GM12872 (cell line): ENCODE measurements around the gene TMEM43.

ENCODE experiments used
- CTCF ChIP-seq: IDR thresholded peaks from 3 replicates; pipeline ENCODE4 v1.5.1; 2011; ENCODE audit warnings: low read depth, mild to moderate bottlenecking, low read length, moderate library complexity; ENCODE audit not compliant: insufficient read depth

TMEM43 gene

GRCh38 chr3:14132689-14133088 is 7.8 kb downstream of the TMEM43 start:
- TF ChIP-seq CTCF, result no peak

GRCh38 chr3:14133188-14133800 is 8.4 kb downstream of the TMEM43 start:
- TF ChIP-seq CTCF, result no peak

GRCh38 chr3:14133876-14134275 is 9.0 kb downstream of the TMEM43 start:
- TF ChIP-seq CTCF, result no peak

GRCh38 chr3:14134291-14134690 is 9.4 kb downstream of the TMEM43 start:
- no peak for TF ChIP-seq CTCF

- TF ChIP-seq CTCF, result no peak
Measured at GRCh38 chr3:14135581-14135980, 10.7 kb downstream of the TMEM43 start.

- no peak for TF ChIP-seq CTCF
Measured at GRCh38 chr3:14137004-14137403, 12.2 kb downstream of the TMEM43 start.

GRCh38 chr3:14137445-14137844 is 12.6 kb downstream of the TMEM43 start:
- no peak for TF ChIP-seq CTCF
